Peyer's patch (tissue), 4 donors: ENCODE measurements around the gene SPATA2.

Source experiments
- CTCF ChIP-seq, 6 experiments: fragments of 450-650 bp in 4 of 6; fragments of 200-600 bp in 2 of 6; sonication (generic) in 1 of 6; IDR thresholded peaks; one replicate each; pipeline ENCODE4 v1.5.1; 2017 to 2019; ENCODE audit warnings: antibody characterized with exemption in 6 of 6, mild to moderate bottlenecking in 3 of 6, moderate library complexity in 1 of 6
- POLR2A ChIP-seq, 2 donors: fragments of 450-650 bp; IDR thresholded peaks; one replicate each; pipeline ENCODE4 v1.5.1; 2017; ENCODE audit warnings: antibody characterized with exemption in 2 of 2, mild to moderate bottlenecking in 2 of 2, moderate library complexity in 2 of 2

GRCh38 chr20:49874696-49875095, 40.6 kb downstream of the SPATA2 start:
- TF ChIP-seq POLR2A (IDR thresholded peaks at IDR 0.05) = no peak
- no peak for TF ChIP-seq CTCF (IDR thresholded peaks at IDR 0.05)
